HEK293T (cell line): ENCODE results near the gene GOLGA6A.

Source experiments
- CTBP1 ChIP-seq: fragments of 450-650 bp; IDR thresholded peaks from 2 replicates; pipeline ENCODE4 v1.6.1; 2016; ENCODE audit warnings: borderline replicate concordance
- ELF4 ChIP-seq: fragments of 450-650 bp; IDR thresholded peaks from 2 replicates; pipeline ENCODE4 v1.6.1; 2017; ENCODE audit warnings: antibody characterized with exemption
- FOXK2 ChIP-seq: fragments of 450-650 bp; IDR thresholded peaks from 2 replicates; pipeline ENCODE4 v1.6.1; 2016; ENCODE audit warnings: mild to moderate bottlenecking
- FOXM1 ChIP-seq: fragments of 450-650 bp; IDR thresholded peaks from 2 replicates; pipeline ENCODE4 v1.6.1; 2017; ENCODE audit warnings: mild to moderate bottlenecking, borderline replicate concordance
- HDGF ChIP-seq: fragments of 450-650 bp; IDR thresholded peaks from 2 replicates; pipeline ENCODE4 v1.6.1; 2017; ENCODE audit warnings: antibody characterized with exemption, borderline replicate concordance
- NFRKB ChIP-seq: fragments of 450-650 bp; IDR thresholded peaks from 2 replicates; pipeline ENCODE4 v1.6.1; 2016; ENCODE audit warnings: mild to moderate bottlenecking, moderate library complexity
- SUZ12 ChIP-seq: fragments of 450-650 bp; IDR thresholded peaks from 2 replicates; pipeline ENCODE4 v1.6.1; 2016; ENCODE audit warnings: mild to moderate bottlenecking
- TARDBP ChIP-seq: fragments of 450-650 bp; IDR thresholded peaks from 2 replicates; pipeline ENCODE4 v1.6.1; 2016
- TF ChIP-seq, protein P1 (sequence below): fragments of 450-650 bp; IDR thresholded peaks from 2 replicates; pipeline ENCODE4 v1.6.1; 2016

DNA sequence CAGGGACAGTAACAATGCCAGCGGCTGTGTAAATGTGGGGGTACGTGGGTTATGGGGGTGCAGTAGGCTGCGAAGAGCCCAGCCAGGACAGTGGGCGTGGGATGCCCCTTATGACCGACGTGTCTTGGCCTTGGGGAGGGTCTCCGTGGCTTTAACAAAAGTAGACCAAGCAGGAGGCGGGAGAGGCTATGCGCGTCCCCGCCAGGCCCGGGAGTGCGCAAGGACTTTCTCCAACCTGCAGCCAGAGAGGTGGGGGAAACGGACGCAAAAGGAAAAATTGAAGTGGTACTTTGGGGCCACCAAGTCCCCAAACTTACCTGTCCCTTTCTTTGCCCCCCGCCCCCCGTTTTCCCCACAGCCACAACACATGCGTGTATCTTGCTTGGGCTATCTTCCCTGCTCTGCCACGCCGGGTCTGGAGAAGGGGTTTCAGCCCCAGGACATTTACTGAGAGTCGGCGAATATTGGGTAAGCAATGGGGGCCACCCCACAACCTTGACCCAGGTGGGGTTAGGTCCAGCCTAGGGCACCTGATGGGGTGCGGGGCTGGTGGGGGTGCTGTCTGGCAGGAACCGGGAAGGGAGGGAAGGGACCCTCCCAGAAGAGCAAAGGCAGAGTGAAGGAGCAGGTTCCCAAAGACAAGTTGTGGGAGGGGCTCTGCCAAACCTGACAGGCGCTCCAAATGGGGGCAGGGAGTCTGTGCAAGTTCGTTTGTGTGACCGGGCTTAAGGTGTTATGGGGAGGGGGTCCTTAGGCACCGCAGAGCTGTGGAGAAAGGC, 48.7 kb upstream of the GOLGA6A start:
- TF ChIP-seq CTBP1 (no peak), NFRKB (no peak), FOXM1 (no peak), ELF4 (no peak), TARDBP (no peak), SUZ12 (no peak), HDGF (no peak), FOXK2 (no peak)
- TF ChIP-seq, protein P1, sequence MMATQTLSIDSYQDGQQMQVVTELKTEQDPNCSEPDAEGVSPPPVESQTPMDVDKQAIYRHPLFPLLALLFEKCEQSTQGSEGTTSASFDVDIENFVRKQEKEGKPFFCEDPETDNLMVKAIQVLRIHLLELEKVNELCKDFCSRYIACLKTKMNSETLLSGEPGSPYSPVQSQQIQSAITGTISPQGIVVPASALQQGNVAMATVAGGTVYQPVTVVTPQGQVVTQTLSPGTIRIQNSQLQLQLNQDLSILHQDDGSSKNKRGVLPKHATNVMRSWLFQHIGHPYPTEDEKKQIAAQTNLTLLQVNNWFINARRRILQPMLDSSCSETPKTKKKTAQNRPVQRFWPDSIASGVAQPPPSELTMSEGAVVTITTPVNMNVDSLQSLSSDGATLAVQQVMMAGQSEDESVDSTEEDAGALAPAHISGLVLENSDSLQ: no peak
